B cell (primary cell): Measurements from ENCODE around the gene SNRPD1.
"Not testable (repeated sequence)": the region's sequence is repeated elsewhere in the genome, so short reads cannot be mapped to it uniquely, and the experiment has no call there.

Experiments
- EZH2 ChIP-seq: IDR thresholded peaks from 2 replicates; pipeline ENCODE4 v1.6.1; 2012; ENCODE audit warnings: borderline replicate concordance, low read depth, mild to moderate bottlenecking, moderate library complexity, low read length; ENCODE audit not compliant: insufficient read depth, poor library complexity, severe bottlenecking
- TF ChIP-seq, protein P1 (sequence below): fragments of 200-600 bp; IDR thresholded peaks from one replicate; pipeline ENCODE4 v1.8.0; 2022; ENCODE audit warnings: antibody characterized with exemption, mild to moderate bottlenecking

DNA sequence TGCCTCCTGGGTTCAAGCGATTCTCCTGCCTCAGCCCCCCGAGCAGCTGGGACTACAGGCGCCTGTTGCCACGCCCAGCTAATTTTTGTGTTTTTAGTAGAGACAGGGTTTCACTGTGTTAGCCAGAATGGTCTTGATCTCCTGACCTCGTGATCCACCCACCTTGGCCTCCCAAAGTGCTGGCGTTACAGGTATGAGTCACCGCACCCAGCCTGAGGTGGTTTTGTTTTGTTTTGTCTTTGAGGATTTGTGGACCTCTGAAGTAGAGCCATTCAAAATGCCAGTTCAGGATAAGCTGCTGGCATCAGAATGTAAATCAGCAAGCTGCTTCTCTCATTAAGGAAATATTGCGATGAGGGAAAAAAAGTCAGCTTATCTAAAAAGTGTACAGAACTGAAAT, 63.2 kb downstream of the SNRPD1 start:
- not testable (repeated sequence) for TF ChIP-seq EZH2
- TF ChIP-seq, protein P1, sequence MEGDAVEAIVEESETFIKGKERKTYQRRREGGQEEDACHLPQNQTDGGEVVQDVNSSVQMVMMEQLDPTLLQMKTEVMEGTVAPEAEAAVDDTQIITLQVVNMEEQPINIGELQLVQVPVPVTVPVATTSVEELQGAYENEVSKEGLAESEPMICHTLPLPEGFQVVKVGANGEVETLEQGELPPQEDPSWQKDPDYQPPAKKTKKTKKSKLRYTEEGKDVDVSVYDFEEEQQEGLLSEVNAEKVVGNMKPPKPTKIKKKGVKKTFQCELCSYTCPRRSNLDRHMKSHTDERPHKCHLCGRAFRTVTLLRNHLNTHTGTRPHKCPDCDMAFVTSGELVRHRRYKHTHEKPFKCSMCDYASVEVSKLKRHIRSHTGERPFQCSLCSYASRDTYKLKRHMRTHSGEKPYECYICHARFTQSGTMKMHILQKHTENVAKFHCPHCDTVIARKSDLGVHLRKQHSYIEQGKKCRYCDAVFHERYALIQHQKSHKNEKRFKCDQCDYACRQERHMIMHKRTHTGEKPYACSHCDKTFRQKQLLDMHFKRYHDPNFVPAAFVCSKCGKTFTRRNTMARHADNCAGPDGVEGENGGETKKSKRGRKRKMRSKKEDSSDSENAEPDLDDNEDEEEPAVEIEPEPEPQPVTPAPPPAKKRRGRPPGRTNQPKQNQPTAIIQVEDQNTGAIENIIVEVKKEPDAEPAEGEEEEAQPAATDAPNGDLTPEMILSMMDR: not testable (repeated sequence)
